RWPE1 (cell line): Measurements from ENCODE around the gene GDF15.
A peak's percentile ranks its signal among the peaks of the same experiment; 100 is the strongest.
"Not testable (repeated sequence)": the region's sequence is repeated elsewhere in the genome, so short reads cannot be mapped to it uniquely, and the experiment has no call there.

ENCODE experiments used
- CTCF ChIA-PET: fragments of 350-600 bp; sonication (Branson Sonifier 250); formaldehyde crosslinking; extraction: SDS; loops from one replicate; lab custom pipeline; 2021; lab: Yijun Ruan, JAX
- POLR2A ChIA-PET: fragments of 400-600 bp; formaldehyde crosslinking; extraction: SDS; loops from one replicate; lab custom pipeline; 2020; ENCODE audit warnings: antibody characterized with exemption; ENCODE audit not compliant: low non-redundant PET; lab: Yijun Ruan, JAX
- DNase-seq: peaks from one replicate; pipeline ENCODE4 v3.0.0; 2012; ENCODE audit warnings: low spot score
- H3K27ac ChIP-seq: fragments of 450-650 bp; 2 replicates; pipeline ENCODE4 v1.5.1; 2017
- CTCF ChIP-seq: fragments of 450-650 bp; conservative IDR thresholded peaks from 2 replicates; pipeline ENCODE4 v1.5.1; 2017; ENCODE audit warnings: low read depth, mild to moderate bottlenecking

Gene GDF15

GRCh38 chr19:18361646-18362045, 24.3 kb upstream of the GDF15 start:
- H3K27ac ChIP-seq: peak overlapping the region; percentile 93; the same call in 1 of the 2 replicates
- POLR2A ChIA-PET: no interaction called here
- DNase-seq: no peak
- CTCF ChIA-PET: no interaction called here
- no peak for TF ChIP-seq CTCF

- ChIA-PET CTCF (interaction anchor here (0.5 to 0.8 kb wide), 2 partner anchors 29 to 50 kb away, joined by 3 to 8 read pairs; no protein-coding TSS in a partner anchor), POLR2A (no interaction called here)
- TF ChIP-seq CTCF: no peak
- H3K27ac ChIP-seq: peak overlapping the region; percentile 93
- no peak for DNase-seq
Observed at GRCh38 chr19:18362934-18363542, 22.9 kb upstream of the GDF15 start.

- CTCF ChIA-PET: interaction anchor here (0.6 kb wide), 2 partner anchors 10 to 225 kb away, joined by 3 read pairs; no protein-coding TSS in a partner anchor
- no peak for TF ChIP-seq CTCF
- POLR2A ChIA-PET: interaction anchor here (0.9 to 1.1 kb wide), 2 partner anchors 22 to 82 kb away, joined by 3 read pairs; partner anchors contain the start of genes GDF15 and JUND
- no peak for DNase-seq
- H3K27ac ChIP-seq: peak overlapping the region; percentile 93
Observed at GRCh38 chr19:18363787-18364186, 22.2 kb upstream of the GDF15 start.

DNA sequence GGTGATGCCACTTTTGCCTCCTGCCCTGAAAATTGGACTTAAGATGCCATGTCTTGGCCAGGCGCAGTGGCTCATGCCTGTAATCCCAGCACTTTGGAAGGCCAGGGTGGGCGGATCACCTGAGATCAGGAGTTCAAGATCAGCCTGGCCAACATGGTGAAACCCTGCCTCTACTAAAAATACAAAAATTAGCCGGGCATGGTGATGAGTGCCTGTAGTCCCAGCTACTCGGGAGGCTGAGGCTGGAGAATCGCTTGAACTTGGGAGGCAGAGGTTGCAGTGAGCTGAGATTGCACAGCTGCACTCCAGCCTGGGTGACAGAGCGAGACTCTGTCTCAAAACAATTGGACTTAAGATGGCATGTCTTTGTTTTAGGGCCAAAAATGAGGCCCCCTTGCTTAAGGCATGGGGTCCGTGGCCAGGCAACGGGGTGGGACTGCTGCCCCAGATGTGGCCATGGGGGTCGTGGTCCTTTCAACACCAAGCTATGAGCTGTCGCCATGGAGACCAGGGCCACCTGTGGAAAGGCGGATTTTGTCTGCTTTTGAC, 21.6 kb upstream of the GDF15 start:
- ChIA-PET CTCF (interaction anchor here (0.6 to 1.0 kb wide), 5 partner anchors 11 to 225 kb away, joined by 3 to 5 read pairs (median 3); partner anchors contain the start of gene GDF15), POLR2A (interaction anchor here (0.6 to 1.1 kb wide), 3 partner anchors 21 to 173 kb away, joined by 3 to 9 read pairs (median 3); partner anchors contain the start of genes GDF15 and JUND)
- peak overlapping the region; percentile 93 for H3K27ac ChIP-seq
- not testable (repeated sequence) for DNase-seq

DNA sequence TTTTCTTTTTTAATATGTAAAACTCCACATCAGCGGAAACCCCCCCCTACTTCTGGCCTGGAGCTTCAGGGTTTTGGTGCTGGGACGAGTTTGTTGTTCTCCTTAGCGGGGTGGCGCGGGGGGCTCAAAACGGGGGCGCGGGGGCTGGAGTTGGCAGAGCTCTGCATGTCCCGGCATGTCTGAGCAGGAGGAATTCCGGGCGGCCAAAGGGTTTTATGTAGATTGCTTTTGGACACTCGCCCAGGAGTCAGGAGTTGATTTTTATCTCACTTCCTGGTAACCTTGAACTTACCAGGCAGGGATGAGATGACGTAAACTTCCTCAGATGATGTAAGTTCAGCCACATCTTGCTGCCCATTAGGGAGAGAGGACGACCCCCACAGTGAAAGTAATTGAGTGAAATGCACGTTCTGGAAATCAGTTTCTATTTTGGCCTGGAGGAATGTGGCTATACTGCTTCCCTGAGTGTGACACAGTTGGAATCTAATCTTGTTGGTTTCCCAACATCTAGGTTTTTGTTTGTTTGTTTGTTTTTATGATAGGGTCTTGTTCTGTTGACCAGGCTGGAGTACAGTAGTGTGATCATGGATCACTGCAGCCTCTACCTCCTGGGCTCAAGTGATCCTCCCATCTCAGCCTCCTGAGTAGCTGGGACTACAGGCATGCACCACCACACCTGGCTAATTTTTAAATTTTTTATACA, 21.0 kb upstream of the GDF15 start:
- DNase-seq: peak; percentile 90
- peak overlapping the region; percentile 93 for H3K27ac ChIP-seq
- ChIA-PET CTCF (interaction anchor here (0.5 to 1.0 kb wide), 4 partner anchors 15 to 46 kb away, joined by 3 to 5 read pairs (median 4); partner anchors contain the start of gene GDF15), POLR2A (interaction anchor here (0.6 to 1.1 kb wide), 3 partner anchors 21 to 173 kb away, joined by 3 to 9 read pairs (median 3); partner anchors contain the start of genes GDF15 and JUND)
- TF ChIP-seq CTCF: no peak

GRCh38 chr19:18366021-18366435, 19.9 kb upstream of the GDF15 start:
- H3K27ac ChIP-seq: peak overlapping the region; percentile 93
- no peak for DNase-seq
- CTCF ChIA-PET: interaction anchor here (0.6 kb wide), 2 partner anchors 20 to 53 kb away, joined by 3 to 6 read pairs; partner anchors contain the start of genes GDF15 and SSBP4
- no peak for TF ChIP-seq CTCF
- POLR2A ChIA-PET: interaction anchor here (0.8 kb wide), 1 partner anchor 8 kb away, joined by 3 read pairs; no protein-coding TSS in a partner anchor
